ENCODE measurements around the gene CD36. TPM values are rescaled to one million over a fixed set of nuclear protein-coding genes. Genes with fewer than 3 reads are reported as not detected.

The CD36 gene
- total and polyA plus RNA-seq, 2 experiments from 2014 or later: 0.40 to 1.8 TPM

- Mint-ChIP-seq H3K27me3 (ENCODE audit: insufficient read depth, low read depth, poor library complexity) (no peaks in the 10 kb centered on the region), H3K36me3 (ENCODE audit: low read depth) (no peaks in the 10 kb centered on the region), H3K4me1 (peaks cover 5% of the 10 kb centered on the region), H3K4me3 (no peak overlapping the region), H3K27ac (no peak overlapping the region), H3K9me3 (no peaks in the 10 kb centered on the region)
- H3F3A ChIP-seq (replicated peaks; ENCODE audit: low read depth): no peaks in the 10 kb centered on the region
- H3K27ac ChIP-seq (ENCODE audit: low read depth): no peak overlapping the region
- H2AFZ ChIP-seq: no peak overlapping the region
- TF ChIP-seq ZNF331 (CRISPR knock-in tag; IDR thresholded peaks at IDR 0.05; ENCODE audit: low read depth) (no peak), EZH2 (IDR thresholded peaks at IDR 0.05; ENCODE audit: low read depth, unreplicated experiment) (no peak), ZNF462 (CRISPR knock-in tag; IDR thresholded peaks at IDR 0.05) (no peak), ETS1 (IDR thresholded peaks at IDR 0.05) (no peak), NANOG (IDR thresholded peaks at IDR 0.05; ENCODE audit: borderline replicate concordance) (no peak), EZH2phosphoT487 (IDR thresholded peaks at IDR 0.05; ENCODE audit: unreplicated experiment) (no peak), STAT1 (IDR thresholded peaks at IDR 0.05; ENCODE audit: unreplicated experiment) (no peak)
- H3K9me2 ChIP-seq (ENCODE audit: insufficient read depth): no peaks in the 10 kb centered on the region
- H3K4me1 ChIP-seq (ENCODE audit: insufficient read depth): no peaks in the 10 kb centered on the region
- DNase-seq (ENCODE audit: low spot score): no peak
- ATAC-seq: no peak
- H3K4me3 ChIP-seq: no peak overlapping the region
- H3K4me2 ChIP-seq: no peak overlapping the region
- no peaks in the 10 kb centered on the region for H3K27me3 ChIP-seq (ENCODE audit: insufficient read depth)
- no peaks in the 10 kb centered on the region for H3K79me2 ChIP-seq (replicated peaks; ENCODE audit: insufficient read depth)
- no peaks in the 10 kb centered on the region for H3K36me3 ChIP-seq (ENCODE audit: insufficient read depth)
- H4K20me1 ChIP-seq (replicated peaks; ENCODE audit: insufficient read depth): no peaks in the 10 kb centered on the region
Observed at GRCh38 chr7:80631421-80631820, 7.0 kb upstream of the CD36 start.
